Activated naive CD4-positive, alpha-beta T cell treated with anti-CD3 and anti-CD28 coated beads, Interleukin-2, amount 10 ng/mL, durations not matched to agents 7 days and 5 days (primary cell): ENCODE results near the gene ZBTB3.

Experiments
- CTCF ChIA-PET: fragments of 350-600 bp; sonication (Branson Sonifier 250); formaldehyde crosslinking; loops from one replicate; lab custom pipeline; 2021; ENCODE audit warnings: antibody characterized with exemption; lab: Charles Lee
- DNase-seq: peaks from one replicate; pipeline ENCODE4 v3.0.0-alpha.2; 2020
- H3K27ac Mint-ChIP-seq: one replicate; pipeline ENCODE4 v1.8.0; 2021; ENCODE audit warnings: mild to moderate bottlenecking, moderate library complexity, mixed read lengths
- H3K27me3 Mint-ChIP-seq: one replicate; pipeline ENCODE4 v1.8.0; 2021; ENCODE audit warnings: mild to moderate bottlenecking, mixed read lengths
- H3K36me3 Mint-ChIP-seq: one replicate; pipeline ENCODE4 v1.8.0; 2021; ENCODE audit warnings: mixed read lengths
- H3K4me1 Mint-ChIP-seq: one replicate; pipeline ENCODE4 v1.8.0; 2021; ENCODE audit warnings: mixed read lengths
- H3K4me3 Mint-ChIP-seq: one replicate; pipeline ENCODE4 v1.8.0; 2021; ENCODE audit warnings: mild to moderate bottlenecking, moderate library complexity, mixed read lengths
- H3K9me3 Mint-ChIP-seq: one replicate; pipeline ENCODE4 v1.8.0; 2021; ENCODE audit warnings: mixed read lengths

ZBTB3 gene

DNA sequence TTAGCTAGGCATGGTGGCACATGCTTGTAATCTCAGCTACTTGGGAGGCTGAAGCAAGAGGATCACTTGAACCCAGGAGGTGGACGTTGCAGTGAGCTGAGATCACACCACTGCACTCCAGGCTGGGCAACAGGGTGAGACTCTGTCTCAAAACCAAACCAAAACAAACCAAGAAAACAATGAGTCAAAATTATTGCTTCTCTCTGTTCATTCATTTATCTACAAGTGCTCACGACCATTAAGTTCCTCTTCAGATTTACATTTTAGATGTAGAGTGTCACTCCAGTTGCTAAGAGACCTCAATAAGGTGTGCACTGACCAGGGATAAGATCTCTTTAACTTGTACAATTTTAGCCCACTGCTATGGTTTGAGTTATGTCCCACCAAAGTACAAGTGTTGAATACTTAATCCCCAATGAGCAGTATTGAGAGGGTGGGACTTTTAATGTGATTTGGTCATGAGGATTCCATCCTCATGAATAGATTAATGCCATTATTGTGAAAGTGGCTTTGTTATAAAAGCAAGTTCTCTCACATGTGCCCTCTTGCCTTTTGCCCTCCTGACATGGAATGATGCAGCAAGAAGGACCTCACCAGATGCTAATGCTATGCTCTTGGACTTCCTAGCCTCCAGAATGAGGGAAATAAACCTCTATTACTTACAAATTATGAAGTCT, 34.5 kb downstream of the ZBTB3 start:
- no peak overlapping the region for H3K4me3 Mint-ChIP-seq
- CTCF ChIA-PET: no interaction called here

DNA sequence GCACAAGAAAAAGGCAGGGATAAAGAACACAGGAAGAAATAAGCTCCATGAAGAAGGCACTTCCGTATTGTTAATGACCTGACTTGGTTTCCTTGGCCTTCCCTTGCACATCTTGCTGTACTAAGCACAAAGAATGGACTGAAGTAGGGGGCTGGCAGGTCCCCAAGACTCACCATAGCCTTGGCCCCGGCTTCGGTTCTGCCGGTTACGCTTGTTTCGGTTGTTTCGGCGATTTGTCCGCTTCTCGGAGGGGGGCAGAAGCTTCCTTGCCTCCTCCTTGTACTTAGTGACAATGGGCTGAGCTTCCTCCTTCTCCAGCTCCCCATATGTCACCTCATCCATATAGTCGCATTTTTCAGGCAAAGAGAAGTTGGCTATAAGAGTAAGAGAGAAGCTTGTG, 37.1 kb downstream of the ZBTB3 start:
- Mint-ChIP-seq H3K4me1 (peaks cover 76% of the 10 kb centered on the region), H3K9me3 (no peaks in the 10 kb centered on the region), H3K27me3 (no peaks in the 10 kb centered on the region), H3K4me3 (no peak overlapping the region), H3K27ac (no peak overlapping the region), H3K36me3 (peaks cover 84% of the 10 kb centered on the region)
- CTCF ChIA-PET: interaction anchor here (1.3 kb wide), 1 partner anchor 9 kb away, joined by 4 read pairs; no protein-coding TSS in a partner anchor
- no peak for DNase-seq

More for the DNA sequence above, 34.5 kb downstream of the ZBTB3 start:
- H3K27me3 Mint-ChIP-seq: no peaks in the 10 kb centered on the region
- H3K36me3 Mint-ChIP-seq: peaks cover 89% of the 10 kb centered on the region
- peaks cover 75% of the 10 kb centered on the region for H3K4me1 Mint-ChIP-seq
- no peak for DNase-seq
- peak overlapping the region; percentile 34 for H3K27ac Mint-ChIP-seq
- no peaks in the 10 kb centered on the region for H3K9me3 Mint-ChIP-seq

DNA sequence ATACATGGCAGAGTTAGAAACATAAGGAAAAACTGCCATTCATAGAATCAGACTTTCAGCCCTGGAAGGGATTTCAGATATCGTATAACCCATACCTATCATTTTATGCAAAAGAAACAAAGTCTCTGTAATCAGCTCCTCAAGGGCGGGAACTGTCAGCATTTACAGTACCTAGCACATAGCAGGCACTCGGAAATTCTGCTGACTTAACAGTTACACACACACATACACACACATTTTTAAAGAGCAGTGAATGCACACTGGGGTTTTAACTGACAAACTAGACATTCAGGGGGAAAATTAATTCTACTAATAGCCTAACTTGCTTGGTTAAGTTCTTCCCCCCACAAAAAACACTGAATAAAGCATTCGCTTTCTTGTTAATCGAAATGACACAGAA, 37.8 kb downstream of the ZBTB3 start:
- Mint-ChIP-seq H3K27ac (no peak overlapping the region), H3K9me3 (no peaks in the 10 kb centered on the region), H3K4me3 (no peak overlapping the region), H3K36me3 (peaks cover 82% of the 10 kb centered on the region), H3K27me3 (no peaks in the 10 kb centered on the region), H3K4me1 (peaks cover 74% of the 10 kb centered on the region)
- CTCF ChIA-PET: interaction anchor here (1.3 kb wide), 1 partner anchor 10 kb away, joined by 4 read pairs; no protein-coding TSS in a partner anchor
- DNase-seq: no peak

DNA sequence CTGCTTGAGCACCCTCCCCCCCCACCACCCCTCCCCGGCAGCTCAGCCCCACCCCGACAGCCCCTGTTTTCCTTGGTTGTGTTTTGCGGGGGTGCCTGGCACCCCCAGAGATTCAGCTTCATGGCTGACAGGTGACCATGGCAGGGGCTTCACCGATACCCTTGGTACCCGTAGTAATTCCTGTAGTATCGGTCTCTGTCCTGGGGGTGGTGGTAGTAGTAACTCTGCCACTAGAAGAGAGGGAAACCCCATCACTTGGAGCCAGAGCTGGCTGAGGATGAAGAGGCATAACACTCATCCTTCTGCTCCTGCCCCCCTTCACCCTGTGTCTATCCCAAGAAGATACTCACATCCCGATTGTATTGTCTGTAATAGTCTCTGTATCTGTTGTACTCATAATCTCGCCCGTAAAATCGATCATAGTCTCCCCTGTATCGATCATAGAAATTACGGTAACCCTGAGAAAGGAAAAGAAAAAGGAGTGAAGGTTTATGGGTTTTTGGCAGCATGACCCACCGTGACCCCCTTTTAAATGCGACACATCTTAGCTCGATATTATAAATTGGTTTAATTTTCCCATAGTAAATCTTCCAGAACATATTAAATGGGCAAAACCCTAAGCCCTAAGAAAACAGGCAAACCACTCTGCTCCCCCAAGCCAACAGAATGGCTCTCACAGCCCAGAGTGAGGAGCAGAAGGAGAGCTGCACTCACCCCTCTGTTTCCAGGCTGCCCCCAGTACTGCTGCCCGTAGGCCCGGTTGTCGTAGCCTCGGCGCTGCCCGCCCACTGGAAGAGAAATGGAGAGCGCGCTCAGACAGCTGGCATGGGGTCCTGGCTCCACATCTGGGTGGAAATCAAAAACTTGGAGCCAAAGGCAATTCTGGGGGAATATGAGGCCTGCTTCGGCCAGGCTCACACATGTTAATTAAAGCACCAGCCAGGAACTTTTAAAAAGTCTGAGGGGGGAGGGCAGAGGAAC, 38.5 kb downstream of the ZBTB3 start:
- Mint-ChIP-seq H3K4me3 (no peak overlapping the region), H3K4me1 (peaks cover 75% of the 10 kb centered on the region)

DNA sequence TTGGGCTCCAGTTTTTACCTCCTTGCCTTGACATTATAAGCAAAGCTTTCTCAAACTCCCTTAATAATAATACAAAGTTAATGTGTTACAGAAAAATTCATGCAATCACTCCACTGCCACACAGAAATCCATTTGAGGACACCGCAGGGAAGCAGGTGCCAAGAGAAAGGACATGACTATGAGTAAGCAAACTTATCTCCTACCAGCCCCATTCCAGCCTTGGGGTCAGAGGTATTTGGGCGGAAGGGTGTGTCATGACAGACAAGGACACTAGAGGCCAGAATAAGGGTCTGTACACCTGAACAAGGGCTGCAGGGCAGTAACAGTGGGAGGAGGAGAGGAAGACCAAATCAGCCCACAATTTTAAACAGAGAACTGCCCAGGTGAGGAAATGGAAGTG, 40.6 kb downstream of the ZBTB3 start:
- H3K36me3 Mint-ChIP-seq: peaks cover 77% of the 10 kb centered on the region
- H3K27ac Mint-ChIP-seq: peak overlapping the region; percentile 98
- DNase-seq: no peak
- no peaks in the 10 kb centered on the region for H3K9me3 Mint-ChIP-seq
- CTCF ChIA-PET: interaction anchor here (0.7 to 1.1 kb wide), 2 partner anchors 13 to 19 kb away, joined by 3 read pairs; no protein-coding TSS in a partner anchor
- H3K27me3 Mint-ChIP-seq: no peaks in the 10 kb centered on the region
- peaks cover 84% of the 10 kb centered on the region for H3K4me1 Mint-ChIP-seq
- peak overlapping the region; percentile 35 for H3K4me3 Mint-ChIP-seq

More for the DNA sequence above, 38.5 kb downstream of the ZBTB3 start:
- DNase-seq: no peak
- Mint-ChIP-seq H3K27me3 (no peaks in the 10 kb centered on the region), H3K36me3 (peaks cover 81% of the 10 kb centered on the region), H3K27ac (peak overlapping the region; percentile 82), H3K9me3 (no peaks in the 10 kb centered on the region)
- CTCF ChIA-PET: interaction anchor here (1.2 to 1.3 kb wide), 2 partner anchors 11 to 71 kb away, joined by 3 to 4 read pairs; no protein-coding TSS in a partner anchor

DNA sequence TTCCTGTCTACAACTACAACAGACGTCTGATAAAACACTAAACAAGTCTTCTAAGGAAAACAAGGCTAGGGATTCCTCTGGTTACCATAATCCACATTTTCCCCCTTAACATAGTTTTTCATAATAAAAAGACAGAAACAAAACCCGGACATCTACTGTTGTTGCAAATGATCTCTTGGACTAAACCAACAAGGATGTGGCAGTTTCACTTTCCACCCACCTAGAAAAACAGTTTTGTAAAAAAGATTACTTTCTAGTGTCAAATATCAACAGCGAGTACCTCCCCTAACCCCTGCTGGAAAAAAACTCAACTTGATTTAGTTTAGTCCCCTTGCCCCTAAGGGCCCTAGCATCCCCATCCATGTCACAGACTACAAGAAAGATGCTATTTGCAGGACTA, 41.1 kb downstream of the ZBTB3 start:
- CTCF ChIA-PET: interaction anchor here (0.7 kb wide), 2 partner anchors 18 to 33 kb away, joined by 3 read pairs; no protein-coding TSS in a partner anchor
- H3K27me3 Mint-ChIP-seq: no peaks in the 10 kb centered on the region
- peak overlapping the region; percentile 98 for H3K27ac Mint-ChIP-seq
- no peak for DNase-seq
- H3K36me3 Mint-ChIP-seq: peaks cover 73% of the 10 kb centered on the region
- H3K4me3 Mint-ChIP-seq: peak overlapping the region; percentile 56
- H3K4me1 Mint-ChIP-seq: peaks cover 85% of the 10 kb centered on the region
- no peaks in the 10 kb centered on the region for H3K9me3 Mint-ChIP-seq

DNA sequence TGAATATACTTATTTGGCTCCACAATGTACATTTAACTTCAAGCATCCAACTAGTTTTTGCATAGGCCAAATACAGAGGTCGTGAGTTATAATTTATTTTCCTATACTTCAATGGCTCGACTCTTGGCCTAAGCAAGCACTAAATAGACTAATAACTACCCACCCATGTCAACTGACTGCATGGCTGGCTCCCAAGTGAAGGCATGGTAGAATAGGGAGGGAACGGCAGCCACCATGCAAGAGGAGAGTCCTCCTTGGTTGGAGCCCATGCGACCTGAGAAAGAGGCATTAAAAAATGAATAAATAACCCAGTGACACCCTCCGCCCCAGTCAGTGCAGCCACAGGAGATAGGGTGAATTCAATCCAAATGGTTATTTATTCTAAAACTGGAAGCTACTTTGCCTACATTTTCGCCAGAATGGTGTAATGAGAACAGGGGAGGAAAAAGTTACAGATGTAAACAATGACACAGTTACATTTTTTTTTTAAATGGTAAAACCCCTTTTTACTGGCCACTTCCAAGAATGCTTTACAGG, 41.6 kb downstream of the ZBTB3 start:
- no peak for DNase-seq
- Mint-ChIP-seq H3K27ac (peak overlapping the region; percentile 98), H3K4me1 (peaks cover 85% of the 10 kb centered on the region), H3K36me3 (peaks cover 67% of the 10 kb centered on the region), H3K9me3 (no peaks in the 10 kb centered on the region), H3K27me3 (no peaks in the 10 kb centered on the region), H3K4me3 (peak overlapping the region; percentile 56)
- CTCF ChIA-PET: interaction anchor here (0.7 kb wide), 2 partner anchors 18 to 32 kb away, joined by 3 read pairs; no protein-coding TSS in a partner anchor

DNA sequence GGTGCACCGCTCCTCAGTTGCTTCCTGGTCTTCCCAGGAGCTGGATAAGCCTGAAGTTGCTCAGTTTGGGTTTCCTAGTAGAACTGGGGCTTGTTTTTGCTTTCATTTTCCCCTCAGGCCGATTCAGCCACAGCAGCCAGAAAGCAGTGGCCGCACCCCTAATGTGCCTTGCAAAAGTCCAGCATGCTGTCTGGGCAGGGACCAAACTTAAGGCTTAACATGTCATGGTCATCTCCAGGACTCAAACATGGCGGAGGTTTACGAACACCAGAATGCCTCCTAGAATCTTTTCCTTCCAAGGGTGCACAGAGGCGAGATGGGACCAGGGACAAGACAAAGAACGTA, 44.0 kb downstream of the ZBTB3 start:
- H3K9me3 Mint-ChIP-seq: no peaks in the 10 kb centered on the region
- peak overlapping the region; percentile 96 for H3K27ac Mint-ChIP-seq
- peaks cover 50% of the 10 kb centered on the region for H3K36me3 Mint-ChIP-seq
- peak overlapping the region; percentile 81 for H3K4me3 Mint-ChIP-seq
- H3K4me1 Mint-ChIP-seq: peaks cover 85% of the 10 kb centered on the region
- peak; percentile 56 for DNase-seq
- CTCF ChIA-PET: interaction anchor here (1.4 to 1.9 kb wide), 4 partner anchors 15 to 117 kb away, joined by 3 to 5 read pairs (median 4); no protein-coding TSS in a partner anchor
- no peaks in the 10 kb centered on the region for H3K27me3 Mint-ChIP-seq

DNA sequence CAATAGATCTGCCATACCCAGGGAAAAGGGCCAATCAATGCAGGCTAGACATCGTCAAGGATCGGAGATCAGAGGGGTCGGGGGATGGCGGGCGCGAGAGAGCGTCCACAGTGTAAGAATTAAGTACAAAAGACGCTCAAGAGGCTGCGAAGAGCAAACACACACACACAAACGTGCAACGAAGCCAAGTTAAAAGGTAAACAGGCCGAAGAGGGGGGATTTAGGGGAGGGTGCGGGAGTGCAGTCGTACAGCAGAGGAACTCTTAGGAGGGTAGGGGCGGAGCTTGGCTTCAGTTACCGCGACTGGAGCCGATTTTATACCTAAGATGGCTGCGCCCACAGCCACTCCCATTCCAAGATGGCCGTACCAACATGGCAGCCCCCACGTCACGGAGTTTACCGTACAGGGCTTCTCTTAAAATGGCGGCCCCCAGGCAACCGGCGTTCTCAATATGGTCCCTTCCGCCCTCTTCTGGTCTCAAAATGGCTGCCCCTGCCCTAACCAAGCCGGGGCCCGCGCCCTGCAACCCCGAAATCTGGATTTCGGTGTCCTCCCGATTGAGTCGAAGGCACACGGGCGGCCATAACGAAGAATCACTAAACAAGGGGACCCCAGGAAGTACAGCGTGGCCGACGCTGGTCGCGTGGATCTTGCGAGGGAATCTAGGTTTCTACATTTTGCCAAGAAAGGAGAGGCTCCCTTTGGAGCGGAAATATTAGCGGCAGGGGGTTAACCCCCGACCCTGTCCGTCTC, 44.5 kb downstream of the ZBTB3 start:
- CTCF ChIA-PET: interaction anchor here (0.6 to 1.9 kb wide), 5 partner anchors 14 to 116 kb away, joined by 3 to 5 read pairs (median 3); no protein-coding TSS in a partner anchor
- H3K4me1 Mint-ChIP-seq: peaks cover 81% of the 10 kb centered on the region
- H3K4me3 Mint-ChIP-seq: peak overlapping the region; percentile 81
- H3K27ac Mint-ChIP-seq: peak overlapping the region; percentile 96
- H3K36me3 Mint-ChIP-seq: peaks cover 46% of the 10 kb centered on the region
- H3K9me3 Mint-ChIP-seq: no peaks in the 10 kb centered on the region
- H3K27me3 Mint-ChIP-seq: no peaks in the 10 kb centered on the region
- peak; percentile 98 for DNase-seq

DNA sequence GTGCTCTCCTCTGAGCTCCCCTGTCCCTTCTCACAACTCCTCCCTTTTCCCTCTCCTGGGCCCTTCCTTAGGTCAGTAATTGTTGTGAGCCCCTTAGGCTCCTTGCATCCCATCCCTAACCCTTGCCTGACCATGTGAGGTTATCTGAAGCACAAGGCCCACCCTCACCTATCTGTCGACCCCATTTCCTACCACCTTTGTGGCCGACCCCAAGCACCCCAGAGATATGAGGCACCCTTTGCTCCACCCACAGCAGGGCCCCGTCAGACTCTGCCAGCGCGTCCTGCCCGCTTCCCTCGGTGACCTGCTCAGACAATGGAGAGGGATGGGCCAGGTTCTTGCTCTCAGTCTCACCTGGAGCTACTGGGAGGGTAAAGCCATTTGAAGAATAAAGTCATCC, 45.2 kb downstream of the ZBTB3 start:
- peak overlapping the region; percentile 96 for H3K27ac Mint-ChIP-seq
- no peaks in the 10 kb centered on the region for H3K9me3 Mint-ChIP-seq
- peak overlapping the region; percentile 81 for H3K4me3 Mint-ChIP-seq
- H3K27me3 Mint-ChIP-seq: no peaks in the 10 kb centered on the region
- DNase-seq: peak; percentile 74
- CTCF ChIA-PET: interaction anchor here (0.6 to 2.1 kb wide), 6 partner anchors 14 to 116 kb away, joined by 3 to 10 read pairs (median 3); no protein-coding TSS in a partner anchor
- H3K36me3 Mint-ChIP-seq: peaks cover 40% of the 10 kb centered on the region
- H3K4me1 Mint-ChIP-seq: peaks cover 75% of the 10 kb centered on the region

DNA sequence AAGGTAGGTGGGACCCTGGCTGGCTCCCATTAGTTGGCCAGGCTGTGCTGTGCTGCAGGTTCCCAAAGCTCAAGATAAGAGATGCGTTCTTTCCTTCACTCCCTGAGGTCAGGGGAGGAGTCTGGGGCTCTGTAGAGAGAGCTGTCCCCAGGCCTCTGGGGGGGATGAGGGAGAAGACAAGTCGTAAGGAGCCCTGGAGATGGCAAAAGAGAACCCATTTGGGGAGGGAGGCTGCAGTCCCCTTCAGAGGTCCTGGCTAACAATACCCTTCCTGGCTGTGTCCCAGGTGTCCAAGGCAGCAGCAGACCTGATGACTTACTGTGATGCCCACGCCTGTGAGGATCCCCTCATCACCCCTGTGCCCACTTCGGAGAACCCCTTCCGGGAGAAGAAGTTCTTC, 45.6 kb downstream of the ZBTB3 start:
- CTCF ChIA-PET: interaction anchor here (1.0 to 4.1 kb wide), 5 partner anchors 13 to 78 kb away, joined by 3 to 20 read pairs (median 4); no protein-coding TSS in a partner anchor
- Mint-ChIP-seq H3K27me3 (no peaks in the 10 kb centered on the region), H3K36me3 (peaks cover 36% of the 10 kb centered on the region), H3K9me3 (no peaks in the 10 kb centered on the region), H3K4me1 (peaks cover 71% of the 10 kb centered on the region), H3K4me3 (peak overlapping the region; percentile 81), H3K27ac (peak overlapping the region; percentile 96)
- DNase-seq: no peak

DNA sequence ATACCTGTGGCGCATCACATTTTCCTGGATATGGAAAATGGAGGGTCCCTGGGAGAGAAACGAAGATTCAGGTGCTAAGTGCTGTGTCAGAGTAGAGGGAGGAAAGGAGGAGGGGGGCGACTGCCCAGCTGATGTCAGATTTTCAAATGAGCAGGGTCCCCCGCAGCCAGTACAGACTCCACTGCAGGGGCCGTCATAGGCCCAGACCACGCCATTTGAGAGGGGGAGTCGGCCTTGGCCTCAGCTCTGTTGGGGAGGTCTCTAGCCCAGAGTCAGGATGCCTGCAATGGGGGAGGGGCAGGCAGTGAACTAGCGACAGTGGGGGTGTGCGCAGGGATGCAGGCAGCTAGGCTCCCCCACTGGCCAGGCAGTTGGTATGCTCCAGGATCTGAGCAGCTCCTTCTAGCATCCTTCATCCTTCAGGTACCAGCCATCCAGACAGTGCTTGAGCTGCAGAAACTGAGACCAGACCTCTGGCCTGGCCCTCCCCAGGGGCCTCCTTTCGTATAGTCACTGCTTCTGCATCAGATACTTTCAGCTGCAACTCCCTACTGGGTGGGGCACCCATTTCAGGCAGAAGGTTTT, 46.6 kb downstream of the ZBTB3 start, which contains the start of the genes BSCL2 and GNG3:
TSS of gene BSCL2 (minus strand) at position 148 of the 585 bp plus-strand sequence. CDS start 229 bp downstream, outside the sequence.
TSS of gene GNG3 (plus strand) at position 400 of the 585 bp plus-strand sequence. CDS start 620 bp downstream, outside the sequence.
- Mint-ChIP-seq H3K27me3 (no peaks in the 10 kb centered on the region), H3K36me3 (peaks cover 31% of the 10 kb centered on the region), H3K4me1 (peaks cover 61% of the 10 kb centered on the region), H3K4me3 (peak within 1 kb of the TSS; percentile 87), H3K9me3 (no peaks in the 10 kb centered on the region), H3K27ac (peak within 1 kb of the TSS; percentile 96)
- DNase-seq: no peak
- CTCF ChIA-PET: interaction anchor here (2.1 to 4.1 kb wide), 2 partner anchors 13 to 27 kb away, joined by 10 to 20 read pairs; no protein-coding TSS in a partner anchor
